HG03460 (cell line): ENCODE results near the gene SETD5.

Source experiments
- ATAC-seq: cut with Tn5 transposase; IDR thresholded peaks from one replicate; pipeline ENCODE4 v1.9.1; 2021; ENCODE audit not compliant: unreplicated experiment

The SETD5 gene

GRCh38 chr3:9386501-9387321, 10.7 kb upstream of the SETD5 start:
- no peak for ATAC-seq

GRCh38 chr3:9387322-9387655, 10.1 kb upstream of the SETD5 start:
- no peak for ATAC-seq

- no peak for ATAC-seq
These were observed 9.3 kb upstream of the SETD5 start for GRCh38 chr3:9388142-9388541.

- ATAC-seq, result no peak
These were observed 8.7 kb upstream of the SETD5 start for GRCh38 chr3:9388562-9389272.

- no peak for ATAC-seq
These were observed 7.0 kb upstream of the SETD5 start for GRCh38 chr3:9390265-9390888.

GRCh38 chr3:9392041-9392440, 5.4 kb upstream of the SETD5 start:
- ATAC-seq, result no peak

GRCh38 chr3:9395570-9396300, 1.7 kb upstream of the SETD5 start:
- no peak for ATAC-seq

GRCh38 chr3:9396301-9396631, 1.1 kb upstream of the SETD5 start:
- ATAC-seq, result peak; percentile 34

GRCh38 chr3:9396632-9397331, 633 bp upstream of the SETD5 start:
- peak; percentile 68 for ATAC-seq

GRCh38 chr3:9397906-9398699, 688 bp downstream of the SETD5 start:
- ATAC-seq, result no peak

GRCh38 chr3:9398700-9399336, 1.4 kb downstream of the SETD5 start:
- no peak for ATAC-seq

GRCh38 chr3:9399337-9399703, 1.9 kb downstream of the SETD5 start:
- no peak for ATAC-seq

- no peak for ATAC-seq
These were observed 2.3 kb downstream of the SETD5 start for GRCh38 chr3:9399746-9400145.

GRCh38 chr3:9400616-9401015, 3.2 kb downstream of the SETD5 start:
- ATAC-seq, result no peak

GRCh38 chr3:9401986-9402385, 4.6 kb downstream of the SETD5 start:
- ATAC-seq, result no peak

GRCh38 chr3:9402410-9403228, 5.2 kb downstream of the SETD5 start:
- no peak for ATAC-seq

- no peak for ATAC-seq
These were observed 6.0 kb downstream of the SETD5 start for GRCh38 chr3:9403463-9403862.

GRCh38 chr3:9404680-9405079, 7.3 kb downstream of the SETD5 start:
- ATAC-seq, result no peak

GRCh38 chr3:9405756-9406155, 8.3 kb downstream of the SETD5 start:
- no peak for ATAC-seq
